GM12801 (cell line): ENCODE results near the gene ENOX2.

Experiments used
- TF ChIP-seq, protein P1 (sequence below): IDR thresholded peaks from one replicate; pipeline ENCODE4 v1.5.1; 2011; ENCODE audit warnings: control low read depth; ENCODE audit not compliant: insufficient read length; ENCODE audit errors: extremely low read depth

Gene ENOX2

DNA sequence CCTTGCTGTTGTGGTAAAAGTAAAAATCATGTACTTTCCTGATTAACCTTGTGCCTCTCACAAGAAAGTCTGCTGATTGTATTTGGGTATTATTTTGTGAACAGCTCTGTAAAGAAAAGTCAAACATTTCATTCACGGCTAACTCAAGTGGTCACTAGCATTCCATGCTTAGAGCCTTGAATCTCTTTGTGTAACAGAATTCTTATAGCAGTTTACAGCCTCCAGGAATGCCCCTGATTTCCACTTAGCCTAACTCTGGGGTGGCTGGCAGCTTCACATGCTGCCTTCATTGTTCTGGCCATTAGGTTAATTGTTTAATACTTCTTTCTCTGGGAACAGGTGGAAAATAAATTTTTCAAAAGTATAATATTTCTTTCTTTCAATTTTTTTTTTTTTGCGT is 274.5 kb downstream of the ENOX2 start:
- TF ChIP-seq, protein P1, sequence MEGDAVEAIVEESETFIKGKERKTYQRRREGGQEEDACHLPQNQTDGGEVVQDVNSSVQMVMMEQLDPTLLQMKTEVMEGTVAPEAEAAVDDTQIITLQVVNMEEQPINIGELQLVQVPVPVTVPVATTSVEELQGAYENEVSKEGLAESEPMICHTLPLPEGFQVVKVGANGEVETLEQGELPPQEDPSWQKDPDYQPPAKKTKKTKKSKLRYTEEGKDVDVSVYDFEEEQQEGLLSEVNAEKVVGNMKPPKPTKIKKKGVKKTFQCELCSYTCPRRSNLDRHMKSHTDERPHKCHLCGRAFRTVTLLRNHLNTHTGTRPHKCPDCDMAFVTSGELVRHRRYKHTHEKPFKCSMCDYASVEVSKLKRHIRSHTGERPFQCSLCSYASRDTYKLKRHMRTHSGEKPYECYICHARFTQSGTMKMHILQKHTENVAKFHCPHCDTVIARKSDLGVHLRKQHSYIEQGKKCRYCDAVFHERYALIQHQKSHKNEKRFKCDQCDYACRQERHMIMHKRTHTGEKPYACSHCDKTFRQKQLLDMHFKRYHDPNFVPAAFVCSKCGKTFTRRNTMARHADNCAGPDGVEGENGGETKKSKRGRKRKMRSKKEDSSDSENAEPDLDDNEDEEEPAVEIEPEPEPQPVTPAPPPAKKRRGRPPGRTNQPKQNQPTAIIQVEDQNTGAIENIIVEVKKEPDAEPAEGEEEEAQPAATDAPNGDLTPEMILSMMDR: no peak

GRCh38 chrX:130626521-130626920 is 276.5 kb downstream of the ENOX2 start:
- TF ChIP-seq, protein P1: no peak

GRCh38 chrX:130625386-130625785 is 277.6 kb downstream of the ENOX2 start:
- TF ChIP-seq, protein P1: no peak

DNA sequence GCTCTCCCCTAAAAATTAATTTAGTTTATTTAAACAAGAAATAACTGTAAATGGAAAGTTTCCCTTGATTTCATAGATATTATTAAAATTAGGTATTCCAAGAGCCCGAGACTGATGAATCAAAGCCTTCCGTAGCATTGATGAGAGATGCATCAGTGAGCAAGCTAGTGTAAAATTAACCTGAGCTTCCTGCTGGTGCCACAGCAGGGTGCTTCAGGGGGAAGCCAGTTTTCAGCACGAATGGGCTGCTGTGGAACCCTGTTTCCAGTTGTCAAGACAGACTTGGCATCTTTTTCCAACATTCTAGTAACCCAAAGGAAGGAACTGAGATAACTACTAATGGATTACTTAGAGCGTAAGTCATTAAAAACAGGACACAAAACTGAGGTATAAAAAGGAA is 279.5 kb downstream of the ENOX2 start:
- TF ChIP-seq, protein P1: no peak

GRCh38 chrX:130615941-130616340 is 287.1 kb downstream of the ENOX2 start:
- TF ChIP-seq, protein P1: no peak

- TF ChIP-seq, protein P1: no peak
Measured at GRCh38 chrX:130607431-130607830, 295.6 kb downstream of the ENOX2 start.

DNA sequence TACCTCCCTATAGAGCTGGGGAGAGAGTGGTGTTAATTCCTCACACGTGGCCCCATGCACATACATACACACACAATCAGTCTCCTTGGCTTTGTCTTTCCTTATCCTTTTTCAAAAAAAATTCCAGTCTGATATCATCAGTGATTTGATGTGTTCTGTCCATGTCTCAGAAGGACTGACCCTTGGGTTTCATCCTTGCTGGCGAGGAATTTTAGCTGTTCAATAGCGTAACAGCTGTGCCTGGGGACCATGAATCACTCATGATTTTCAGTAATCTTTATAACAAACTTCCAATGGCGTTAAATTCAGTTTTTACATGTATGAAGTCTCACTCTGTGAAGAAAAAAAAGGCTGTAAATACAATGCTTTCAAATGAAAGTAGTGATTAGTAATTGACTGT is 296.6 kb downstream of the ENOX2 start:
- TF ChIP-seq, protein P1: no peak

DNA sequence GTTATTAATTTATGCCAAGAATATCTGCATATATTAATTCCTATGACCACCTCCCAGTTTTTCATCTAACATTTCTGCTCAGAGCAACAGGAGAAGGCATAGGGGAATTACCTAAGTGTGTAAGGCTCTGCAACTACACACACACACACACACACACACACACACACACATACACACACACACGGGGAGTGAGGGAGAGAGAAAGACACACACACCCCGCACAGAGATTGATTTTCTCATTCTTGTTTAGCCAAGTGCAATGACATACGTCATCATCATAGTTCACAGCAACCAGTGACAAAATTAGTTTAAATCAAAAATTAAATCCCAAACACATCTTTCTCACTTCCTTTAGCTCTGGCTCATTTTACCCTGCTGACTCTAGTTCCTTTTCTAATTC is 298.1 kb downstream of the ENOX2 start:
- TF ChIP-seq, protein P1: no peak
